ENCODE measurements around the gene COMMD2. TPM values are rescaled to one million over a fixed set of nuclear protein-coding genes. Genes with fewer than 3 reads are reported as not detected.

The COMMD2 gene
- polyA plus RNA-seq, 4 donors = 9.8 to 36.5 (median 13.8) TPM

- no peaks in the 10 kb centered on the region for H3K4me1 ChIP-seq (ENCODE audit: control insufficient read depth in 3 of 3, insufficient read depth in 2 of 3, low read depth in 1 of 3, low read length in 2 of 3)
- H3K36me3 ChIP-seq (ENCODE audit: control insufficient read depth in 3 of 3, insufficient read depth in 2 of 3, low read depth in 1 of 3, low read length in 3 of 3) = no peaks in the 10 kb centered on the region
- no peaks in the 10 kb centered on the region for H3K27me3 ChIP-seq (ENCODE audit: control insufficient read depth in 3 of 3, insufficient read depth in 3 of 3, low read length in 3 of 3)
- H3K9me3 ChIP-seq (ENCODE audit: control insufficient read depth in 2 of 2, insufficient read depth in 1 of 2, low read depth in 1 of 2, low read length in 1 of 2) = no peaks in the 10 kb centered on the region
- WGBS, 3 donors = 86 to 94% (median 88%) methylated on average over 2 of the region's 2 CpGs
- H3K4me3 ChIP-seq (ENCODE audit: low read depth in 1 of 3, low read length in 3 of 3) = no peak overlapping the region
- DNase-seq = no peak
- H3K27ac ChIP-seq (ENCODE audit: low read depth in 1 of 3, low read length in 2 of 3) = no peak overlapping the region
- no peak for FAIRE-seq
Measured at GRCh38 chr3:149727656-149728055, 24.6 kb downstream of the COMMD2 start.

- FAIRE-seq (no peak), DNase-seq (no peak)
- WGBS, 3 donors = 74 to 87% (median 87%) methylated on average over 2 of the region's 2 CpGs
- Histone ChIP-seq H3K4me3 (ENCODE audit: low read depth in 1 of 3, low read length in 3 of 3) (no peak overlapping the region), H3K9me3 (ENCODE audit: control insufficient read depth in 2 of 2, insufficient read depth in 1 of 2, low read depth in 1 of 2, low read length in 1 of 2) (no peaks in the 10 kb centered on the region), H3K27ac (ENCODE audit: low read depth in 1 of 3, low read length in 2 of 3) (no peak overlapping the region), H3K36me3 (ENCODE audit: control insufficient read depth in 3 of 3, insufficient read depth in 2 of 3, low read depth in 1 of 3, low read length in 3 of 3) (no peaks in the 10 kb centered on the region), H3K27me3 (ENCODE audit: control insufficient read depth in 3 of 3, insufficient read depth in 3 of 3, low read length in 3 of 3) (no peaks in the 10 kb centered on the region), H3K4me1 (ENCODE audit: control insufficient read depth in 3 of 3, insufficient read depth in 2 of 3, low read depth in 1 of 3, low read length in 2 of 3) (no peaks in the 10 kb centered on the region)
Measured at GRCh38 chr3:149726716-149727407, 25.4 kb downstream of the COMMD2 start.

GRCh38 chr3:149723781-149724180 lies 28.5 kb downstream of the COMMD2 start:
- Histone ChIP-seq H3K4me3 (ENCODE audit: low read depth in 1 of 3, low read length in 3 of 3) (no peak overlapping the region), H3K36me3 (ENCODE audit: control insufficient read depth in 3 of 3, insufficient read depth in 2 of 3, low read depth in 1 of 3, low read length in 3 of 3) (no peaks in the 10 kb centered on the region), H3K9me3 (ENCODE audit: control insufficient read depth in 2 of 2, insufficient read depth in 1 of 2, low read depth in 1 of 2, low read length in 1 of 2) (no peaks in the 10 kb centered on the region), H3K27me3 (ENCODE audit: control insufficient read depth in 3 of 3, insufficient read depth in 3 of 3, low read length in 3 of 3) (no peaks in the 10 kb centered on the region), H3K4me1 (ENCODE audit: control insufficient read depth in 3 of 3, insufficient read depth in 2 of 3, low read depth in 1 of 3, low read length in 2 of 3) (no peaks in the 10 kb centered on the region), H3K27ac (ENCODE audit: low read depth in 1 of 3, low read length in 2 of 3) (no peak overlapping the region)
- FAIRE-seq (no peak), DNase-seq (no peak)

- H3K36me3 ChIP-seq (ENCODE audit: control insufficient read depth in 3 of 3, insufficient read depth in 2 of 3, low read depth in 1 of 3, low read length in 3 of 3) = no peaks in the 10 kb centered on the region
- no peaks in the 10 kb centered on the region for H3K9me3 ChIP-seq (ENCODE audit: control insufficient read depth in 2 of 2, insufficient read depth in 1 of 2, low read depth in 1 of 2, low read length in 1 of 2)
- DNase-seq (no peak), FAIRE-seq (no peak)
- no peaks in the 10 kb centered on the region for H3K27me3 ChIP-seq (ENCODE audit: control insufficient read depth in 3 of 3, insufficient read depth in 3 of 3, low read length in 3 of 3)
- no peaks in the 10 kb centered on the region for H3K4me1 ChIP-seq (ENCODE audit: control insufficient read depth in 3 of 3, insufficient read depth in 2 of 3, low read depth in 1 of 3, low read length in 2 of 3)
- no peak overlapping the region for H3K27ac ChIP-seq (ENCODE audit: low read depth in 1 of 3, low read length in 2 of 3)
- H3K4me3 ChIP-seq (ENCODE audit: low read depth in 1 of 3, low read length in 3 of 3) = no peak overlapping the region
- WGBS, 3 donors = 90 to 99% (median 93%) methylated on average over 2 of the region's 2 CpGs
Measured at GRCh38 chr3:149720918-149721317, 31.4 kb downstream of the COMMD2 start.

- no peaks in the 10 kb centered on the region for H3K4me1 ChIP-seq (ENCODE audit: control insufficient read depth in 3 of 3, insufficient read depth in 2 of 3, low read depth in 1 of 3, low read length in 2 of 3)
- no peaks in the 10 kb centered on the region for H3K9me3 ChIP-seq (ENCODE audit: control insufficient read depth in 2 of 2, insufficient read depth in 1 of 2, low read depth in 1 of 2, low read length in 1 of 2)
- H3K27me3 ChIP-seq (ENCODE audit: control insufficient read depth in 3 of 3, insufficient read depth in 3 of 3, low read length in 3 of 3) = no peaks in the 10 kb centered on the region
- H3K27ac ChIP-seq (ENCODE audit: low read depth in 1 of 3, low read length in 2 of 3) = no peak overlapping the region
- WGBS, 3 donors = 1 to 15% (median 12%) methylated on average over 2 of the region's 2 CpGs
- peak overlapping the region in 1 of 3 donors; percentile 2 for H3K4me3 ChIP-seq (ENCODE audit: low read depth in 1 of 3, low read length in 3 of 3)
- FAIRE-seq = peak; percentile 5
- peak; percentile 63 to 72 for DNase-seq
- no peaks in the 10 kb centered on the region for H3K36me3 ChIP-seq (ENCODE audit: control insufficient read depth in 3 of 3, insufficient read depth in 2 of 3, low read depth in 1 of 3, low read length in 3 of 3)
Measured at GRCh38 chr3:149717391-149718056, 34.8 kb downstream of the COMMD2 start.

GRCh38 chr3:149716984-149717383 lies 35.3 kb downstream of the COMMD2 start:
- H3K36me3 ChIP-seq (ENCODE audit: control insufficient read depth in 3 of 3, insufficient read depth in 2 of 3, low read depth in 1 of 3, low read length in 3 of 3) = no peaks in the 10 kb centered on the region
- H3K27ac ChIP-seq (ENCODE audit: low read depth in 1 of 3, low read length in 2 of 3) = no peak overlapping the region
- H3K4me3 ChIP-seq (ENCODE audit: low read depth in 1 of 3, low read length in 3 of 3) = peak overlapping the region in 2 of 3 donors; percentile 2 to 22
- no peaks in the 10 kb centered on the region for H3K9me3 ChIP-seq (ENCODE audit: control insufficient read depth in 2 of 2, insufficient read depth in 1 of 2, low read depth in 1 of 2, low read length in 1 of 2)
- H3K27me3 ChIP-seq (ENCODE audit: control insufficient read depth in 3 of 3, insufficient read depth in 3 of 3, low read length in 3 of 3) = no peaks in the 10 kb centered on the region
- DNase-seq (peak in 1 of 2 donors; percentile 3), FAIRE-seq (no peak)
- WGBS, 3 donors = 11 to 58% (median 31%) methylated on average over 6 of the region's 6 CpGs
- H3K4me1 ChIP-seq (ENCODE audit: control insufficient read depth in 3 of 3, insufficient read depth in 2 of 3, low read depth in 1 of 3, low read length in 2 of 3) = no peaks in the 10 kb centered on the region

- no peak for DNase-seq
- no peak for FAIRE-seq
- no peaks in the 10 kb centered on the region for H3K9me3 ChIP-seq (ENCODE audit: control insufficient read depth in 2 of 2, insufficient read depth in 1 of 2, low read depth in 1 of 2, low read length in 1 of 2)
- no peak overlapping the region for H3K27ac ChIP-seq (ENCODE audit: low read depth in 1 of 3, low read length in 2 of 3)
- WGBS, 3 donors = 94 to 97% (median 95%) methylated on average over 13 of the region's 13 CpGs
- no peaks in the 10 kb centered on the region for H3K27me3 ChIP-seq (ENCODE audit: control insufficient read depth in 3 of 3, insufficient read depth in 3 of 3, low read length in 3 of 3)
- no peak overlapping the region for H3K4me3 ChIP-seq (ENCODE audit: low read depth in 1 of 3, low read length in 3 of 3)
- H3K36me3 ChIP-seq (ENCODE audit: control insufficient read depth in 3 of 3, insufficient read depth in 2 of 3, low read depth in 1 of 3, low read length in 3 of 3) = no peaks in the 10 kb centered on the region
- H3K4me1 ChIP-seq (ENCODE audit: control insufficient read depth in 3 of 3, insufficient read depth in 2 of 3, low read depth in 1 of 3, low read length in 2 of 3) = no peaks in the 10 kb centered on the region
Measured at GRCh38 chr3:149715247-149715646, 37.0 kb downstream of the COMMD2 start.

GRCh38 chr3:149713730-149714654 lies 38.3 kb downstream of the COMMD2 start:
- 76 to 89% (median 81%) methylated on average over 34 to 38 of the region's 38 CpGs for WGBS, 3 donors
- no peak for FAIRE-seq
- Histone ChIP-seq H3K27me3 (ENCODE audit: control insufficient read depth in 3 of 3, insufficient read depth in 3 of 3, low read length in 3 of 3) (no peaks in the 10 kb centered on the region), H3K27ac (ENCODE audit: low read depth in 1 of 3, low read length in 2 of 3) (no peak overlapping the region), H3K36me3 (ENCODE audit: control insufficient read depth in 3 of 3, insufficient read depth in 2 of 3, low read depth in 1 of 3, low read length in 3 of 3) (no peaks in the 10 kb centered on the region), H3K9me3 (ENCODE audit: control insufficient read depth in 2 of 2, insufficient read depth in 1 of 2, low read depth in 1 of 2, low read length in 1 of 2) (no peaks in the 10 kb centered on the region), H3K4me1 (ENCODE audit: control insufficient read depth in 3 of 3, insufficient read depth in 2 of 3, low read depth in 1 of 3, low read length in 2 of 3) (no peaks in the 10 kb centered on the region), H3K4me3 (ENCODE audit: low read depth in 1 of 3, low read length in 3 of 3) (no peak overlapping the region)
- peak in 1 of 2 donors; percentile 4 for DNase-seq
